IPS DF 4.7 (cell line): ENCODE data around the gene UVRAG.

ENCODE experiments used
- DNase-seq: peaks from one replicate; pipeline ENCODE4 v3.0.0-alpha.2; 2013; ENCODE audit warnings: low spot score; ENCODE audit errors: extremely low read depth

The UVRAG gene

GRCh38 chr11:76188873-76189272, 373.9 kb downstream of the UVRAG start:
- DNase-seq, result no peak

DNA sequence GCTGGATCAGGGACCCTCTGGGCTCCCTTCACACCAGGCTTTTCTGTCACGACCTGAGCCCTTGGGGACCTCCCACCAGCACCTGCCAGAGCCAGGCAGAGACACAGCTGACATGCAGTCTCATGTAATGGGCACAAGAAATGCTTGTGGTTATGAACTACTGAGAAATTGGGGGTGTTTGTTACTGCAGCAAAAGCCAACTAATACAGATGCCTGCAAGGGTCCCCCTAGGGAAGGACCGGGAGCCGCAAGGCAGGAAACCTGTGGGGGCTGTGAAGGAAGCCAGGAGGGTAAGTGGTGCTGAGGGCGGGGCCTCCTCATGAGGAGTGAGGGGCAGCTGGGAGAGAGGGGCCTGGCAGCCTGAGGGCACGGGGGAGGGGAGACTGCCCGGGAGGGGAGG, 374.7 kb downstream of the UVRAG start:
- no peak for DNase-seq

GRCh38 chr11:76190376-76190775, 375.4 kb downstream of the UVRAG start:
- DNase-seq, result no peak
